ENCODE measurements around the gene PGP. TPM values are rescaled to one million over a fixed set of nuclear protein-coding genes. Genes with fewer than 3 reads are reported as not detected.

Gene PGP
- total RNA-seq, 1 donor from 2014 or later = 16.8 TPM

DNA sequence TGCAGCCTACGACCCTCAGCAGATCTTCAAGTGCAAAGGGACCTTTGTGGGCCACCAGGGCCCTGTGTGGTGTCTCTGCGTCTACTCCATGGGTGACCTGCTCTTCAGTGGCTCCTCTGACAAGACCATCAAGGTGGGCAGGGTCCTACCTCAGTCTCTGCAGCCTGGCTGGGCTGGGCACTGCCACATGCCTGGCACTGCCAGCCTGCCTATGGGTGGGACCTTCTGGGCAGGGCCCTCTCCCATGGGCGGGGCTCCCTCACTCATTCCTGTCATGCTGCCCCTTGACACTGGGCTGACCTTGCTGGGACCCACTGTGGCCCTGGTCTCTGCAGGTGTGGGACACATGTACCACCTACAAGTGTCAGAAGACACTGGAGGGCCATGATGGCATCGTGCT is 40.7 kb downstream of the PGP start:
- Mint-ChIP-seq H3K4me1 (no peaks in the 10 kb centered on the region), H3K36me3 (peaks cover 19% of the 10 kb centered on the region)
- DNase-seq (ENCODE audit: low spot score in 2 of 2, unreplicated experiment in 2 of 2) = no peak

DNA sequence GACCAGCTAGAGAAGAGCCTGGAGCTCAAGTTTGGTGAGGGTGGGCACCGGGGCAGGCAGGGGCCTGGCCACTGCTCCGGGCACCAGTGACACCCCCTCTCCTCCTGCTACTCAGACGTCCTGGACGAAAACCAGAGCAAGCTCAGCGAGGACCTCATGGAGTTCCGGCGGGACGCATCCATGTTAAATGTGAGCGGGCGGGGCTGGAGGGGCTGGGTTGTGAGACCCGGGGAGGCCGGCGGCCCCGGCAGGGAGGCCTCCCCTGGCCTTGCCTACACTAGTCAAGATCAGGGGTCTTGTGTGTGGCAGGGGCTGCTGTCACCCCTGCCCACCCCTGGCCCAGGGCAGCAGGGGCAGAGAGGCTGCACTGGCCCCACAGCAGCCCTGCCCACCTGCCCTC is 41.3 kb downstream of the PGP start:
- no peak overlapping the region for H3K27ac Mint-ChIP-seq
- H3K36me3 Mint-ChIP-seq = peaks cover 19% of the 10 kb centered on the region
- no peak overlapping the region for H3K4me3 Mint-ChIP-seq
- H3K9me3 Mint-ChIP-seq = no peaks in the 10 kb centered on the region
- H3K27me3 Mint-ChIP-seq (ENCODE audit: low read depth) = no peaks in the 10 kb centered on the region
- no peaks in the 10 kb centered on the region for H3K4me1 Mint-ChIP-seq
- DNase-seq (ENCODE audit: low spot score in 2 of 2, unreplicated experiment in 2 of 2) = no peak
- TF ChIP-seq, protein P1, sequence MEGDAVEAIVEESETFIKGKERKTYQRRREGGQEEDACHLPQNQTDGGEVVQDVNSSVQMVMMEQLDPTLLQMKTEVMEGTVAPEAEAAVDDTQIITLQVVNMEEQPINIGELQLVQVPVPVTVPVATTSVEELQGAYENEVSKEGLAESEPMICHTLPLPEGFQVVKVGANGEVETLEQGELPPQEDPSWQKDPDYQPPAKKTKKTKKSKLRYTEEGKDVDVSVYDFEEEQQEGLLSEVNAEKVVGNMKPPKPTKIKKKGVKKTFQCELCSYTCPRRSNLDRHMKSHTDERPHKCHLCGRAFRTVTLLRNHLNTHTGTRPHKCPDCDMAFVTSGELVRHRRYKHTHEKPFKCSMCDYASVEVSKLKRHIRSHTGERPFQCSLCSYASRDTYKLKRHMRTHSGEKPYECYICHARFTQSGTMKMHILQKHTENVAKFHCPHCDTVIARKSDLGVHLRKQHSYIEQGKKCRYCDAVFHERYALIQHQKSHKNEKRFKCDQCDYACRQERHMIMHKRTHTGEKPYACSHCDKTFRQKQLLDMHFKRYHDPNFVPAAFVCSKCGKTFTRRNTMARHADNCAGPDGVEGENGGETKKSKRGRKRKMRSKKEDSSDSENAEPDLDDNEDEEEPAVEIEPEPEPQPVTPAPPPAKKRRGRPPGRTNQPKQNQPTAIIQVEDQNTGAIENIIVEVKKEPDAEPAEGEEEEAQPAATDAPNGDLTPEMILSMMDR (IDR thresholded peaks at IDR 0.05; ENCODE audit: unreplicated experiment) = no peak

More for the DNA sequence above, 40.7 kb downstream of the PGP start:
- Mint-ChIP-seq H3K27ac (no peak overlapping the region), H3K27me3 (ENCODE audit: low read depth) (no peaks in the 10 kb centered on the region), H3K9me3 (no peaks in the 10 kb centered on the region), H3K4me3 (no peak overlapping the region)
- TF ChIP-seq, protein P1 (IDR thresholded peaks at IDR 0.05; ENCODE audit: unreplicated experiment) = no peak

DNA sequence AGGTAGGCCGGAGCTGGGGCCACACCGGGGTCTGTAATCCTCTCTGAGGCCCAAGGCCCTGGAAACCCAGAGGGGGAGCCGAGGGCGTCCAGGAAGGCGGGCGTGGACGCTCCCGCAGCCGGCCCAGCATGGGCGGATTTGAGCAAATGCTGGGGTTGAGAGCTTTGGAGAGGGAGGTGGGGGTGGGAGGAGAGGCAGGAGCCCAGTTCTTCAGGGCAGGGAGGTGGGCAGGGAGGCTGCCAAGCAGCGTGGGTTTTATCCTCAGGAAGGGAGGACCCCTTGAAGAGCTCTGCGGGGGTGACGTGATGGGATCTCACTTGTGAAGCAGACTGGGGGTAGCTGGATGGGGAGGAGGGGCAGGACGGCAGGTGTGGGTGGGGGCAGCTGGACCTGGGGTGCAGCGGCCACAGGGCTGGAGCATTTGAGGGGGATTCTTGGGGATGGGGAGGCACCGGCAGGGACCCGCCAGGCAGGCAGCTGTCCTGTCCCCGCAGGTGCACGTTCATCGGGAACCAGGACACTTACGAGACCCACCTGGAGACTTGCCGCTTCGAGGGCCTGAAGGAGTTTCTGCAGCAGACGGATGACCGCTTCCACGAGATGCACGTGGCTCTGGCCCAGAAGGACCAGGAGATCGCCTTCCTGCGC is 41.8 kb downstream of the PGP start:
- H3K9me3 Mint-ChIP-seq = no peaks in the 10 kb centered on the region
- no peaks in the 10 kb centered on the region for H3K4me1 Mint-ChIP-seq
- no peak for DNase-seq (ENCODE audit: low spot score in 2 of 2, unreplicated experiment in 2 of 2)
- H3K27ac Mint-ChIP-seq = no peak overlapping the region
- no peak overlapping the region for H3K4me3 Mint-ChIP-seq
- no peaks in the 10 kb centered on the region for H3K27me3 Mint-ChIP-seq (ENCODE audit: low read depth)
- peaks cover 22% of the 10 kb centered on the region for H3K36me3 Mint-ChIP-seq
- TF ChIP-seq, protein P1 (IDR thresholded peaks at IDR 0.05; ENCODE audit: unreplicated experiment) = no peak

DNA sequence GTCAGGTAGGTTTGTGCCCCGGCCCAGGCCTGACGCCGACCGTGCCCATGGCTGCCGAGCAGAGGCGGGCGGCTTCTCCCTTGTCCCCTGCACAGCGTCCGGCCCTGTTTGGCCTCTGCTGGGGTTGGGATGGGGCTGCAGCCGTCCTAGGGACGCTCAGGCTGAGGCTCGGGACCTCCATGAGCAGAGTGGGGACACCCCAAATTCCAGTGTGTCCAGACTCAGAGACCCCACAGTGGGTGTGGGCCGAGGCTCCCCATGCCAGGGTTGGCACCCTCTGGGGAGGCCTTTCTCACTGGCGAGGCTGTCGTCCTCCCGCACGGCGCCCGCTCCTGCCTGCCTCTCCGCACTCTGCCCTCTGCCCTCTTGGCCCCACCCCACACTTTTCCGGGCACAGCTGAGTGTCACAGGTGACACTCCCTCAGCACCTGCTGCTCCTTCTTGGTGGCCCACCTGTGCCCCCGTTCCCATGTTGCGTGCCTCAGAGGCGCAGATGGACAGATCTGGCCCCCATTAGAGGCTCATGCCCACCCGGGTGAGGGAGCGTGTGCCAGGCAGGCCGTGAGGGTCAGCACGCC is 43.0 kb downstream of the PGP start:
- no peak overlapping the region for H3K27ac Mint-ChIP-seq
- no peak overlapping the region for H3K4me3 Mint-ChIP-seq
- TF ChIP-seq, protein P1 (IDR thresholded peaks at IDR 0.05; ENCODE audit: unreplicated experiment) = no peak
- no peak for DNase-seq (ENCODE audit: low spot score in 2 of 2, unreplicated experiment in 2 of 2)
- no peaks in the 10 kb centered on the region for H3K4me1 Mint-ChIP-seq
- H3K9me3 Mint-ChIP-seq = no peaks in the 10 kb centered on the region
- peaks cover 17% of the 10 kb centered on the region for H3K36me3 Mint-ChIP-seq
- H3K27me3 Mint-ChIP-seq (ENCODE audit: low read depth) = no peaks in the 10 kb centered on the region

DNA sequence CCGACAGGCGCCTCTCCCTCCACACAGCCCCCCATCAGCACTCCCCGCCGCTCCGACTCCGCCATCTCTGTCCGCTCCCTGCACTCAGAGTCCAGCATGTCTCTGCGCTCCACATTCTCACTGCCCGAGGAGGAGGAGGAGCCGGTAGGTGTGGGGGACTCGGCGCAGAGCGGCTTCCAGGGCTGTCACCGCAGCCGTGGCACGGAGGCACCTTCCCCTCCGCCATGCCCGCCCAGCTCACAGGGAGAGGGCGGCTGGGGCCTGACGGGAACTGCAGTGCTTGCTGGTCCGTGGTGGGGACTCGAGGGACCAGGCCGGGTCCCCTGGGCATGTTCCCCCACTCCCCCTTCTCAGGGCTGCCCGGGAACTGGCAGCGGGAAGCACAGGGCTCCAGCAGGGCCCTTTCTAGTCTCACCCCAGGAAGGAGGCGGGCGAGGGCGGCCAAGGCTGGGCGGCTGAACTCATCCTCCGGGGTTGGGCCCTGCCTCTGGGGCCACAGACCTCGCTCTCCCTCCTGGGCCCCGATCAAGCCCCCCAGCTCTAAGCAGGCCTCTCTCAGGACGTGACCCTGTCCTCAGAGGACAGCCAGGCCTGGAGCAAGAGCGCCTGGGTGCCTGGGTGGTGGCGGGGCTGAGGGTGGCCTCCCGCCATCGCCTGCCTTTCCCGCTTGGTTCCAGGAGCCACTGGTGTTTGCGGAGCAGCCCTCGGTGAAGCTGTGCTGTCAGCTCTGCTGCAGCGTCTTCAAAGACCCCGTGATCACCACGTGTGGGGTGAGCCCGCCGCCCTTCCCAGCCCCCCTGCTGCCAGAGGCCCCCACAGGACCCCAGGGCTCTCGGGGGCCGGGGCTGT is 43.8 kb downstream of the PGP start:
- no peaks in the 10 kb centered on the region for H3K4me1 Mint-ChIP-seq
- H3K4me3 Mint-ChIP-seq = no peak overlapping the region
- H3K27me3 Mint-ChIP-seq (ENCODE audit: low read depth) = no peaks in the 10 kb centered on the region
- no peak overlapping the region for H3K27ac Mint-ChIP-seq
- H3K9me3 Mint-ChIP-seq = no peaks in the 10 kb centered on the region
- DNase-seq (ENCODE audit: low spot score in 2 of 2, unreplicated experiment in 2 of 2) = no peak
- peaks cover 18% of the 10 kb centered on the region for H3K36me3 Mint-ChIP-seq
- TF ChIP-seq, protein P1 (IDR thresholded peaks at IDR 0.05; ENCODE audit: unreplicated experiment) = no peak

Measured in mesothelial cell of epicardium (in vitro differentiated cells).